Nucleus accumbens (tissue), 56 donors: Measurements from ENCODE around the gene MTCL1.

Experiments used
- DNase-seq, 56 donors: peaks; one replicate each; lab custom pipeline; 2025; lab: John Stamatoyannopoulos, UW

MTCL1 gene

GRCh38 chr18:8848541-8848940 is 143.2 kb downstream of the MTCL1 start:
- DNase-seq, result no peak

GRCh38 chr18:8849696-8850095 is 144.3 kb downstream of the MTCL1 start:
- no peak for DNase-seq

- DNase-seq, result no peak
These were observed 146.3 kb downstream of the MTCL1 start for GRCh38 chr18:8851659-8852058.

- no peak for DNase-seq
These were observed 149.2 kb downstream of the MTCL1 start for GRCh38 chr18:8854550-8854949.

- no peak for DNase-seq
These were observed 149.6 kb downstream of the MTCL1 start for GRCh38 chr18:8854962-8855361.

GRCh38 chr18:8856212-8856611 is 150.9 kb downstream of the MTCL1 start:
- DNase-seq, result no peak

- DNase-seq, result no peak
These were observed 151.5 kb downstream of the MTCL1 start for GRCh38 chr18:8856769-8857393.

GRCh38 chr18:8857806-8858205 is 152.4 kb downstream of the MTCL1 start:
- no peak for DNase-seq

- no peak for DNase-seq
These were observed 153.6 kb downstream of the MTCL1 start for GRCh38 chr18:8858888-8859511.

- DNase-seq, result no peak
These were observed 155.7 kb downstream of the MTCL1 start for GRCh38 chr18:8860845-8861642.

GRCh38 chr18:8863427-8863826 is 158.1 kb downstream of the MTCL1 start:
- DNase-seq, result no peak

GRCh38 chr18:8865934-8866333 is 160.6 kb downstream of the MTCL1 start:
- DNase-seq, result no peak

- DNase-seq, result no peak
These were observed 161.3 kb downstream of the MTCL1 start for GRCh38 chr18:8866679-8867078.

GRCh38 chr18:8868276-8868675 is 162.9 kb downstream of the MTCL1 start:
- DNase-seq, result no peak

GRCh38 chr18:8868779-8869415 is 163.5 kb downstream of the MTCL1 start:
- no peak for DNase-seq

GRCh38 chr18:8869696-8870095 is 164.3 kb downstream of the MTCL1 start:
- DNase-seq, result no peak

GRCh38 chr18:8870528-8870927 is 165.2 kb downstream of the MTCL1 start:
- no peak for DNase-seq

GRCh38 chr18:8871489-8871888 is 166.1 kb downstream of the MTCL1 start:
- DNase-seq, result no peak

GRCh38 chr18:8874872-8875271 is 169.5 kb downstream of the MTCL1 start:
- DNase-seq, result no peak

GRCh38 chr18:8876887-8877286 is 171.5 kb downstream of the MTCL1 start:
- no peak for DNase-seq

GRCh38 chr18:8881103-8881502 is 175.7 kb downstream of the MTCL1 start:
- no peak for DNase-seq
